HG03520 (cell line): ENCODE data around the gene BACH2.
"Not testable (repeated sequence)": the region's sequence is repeated elsewhere in the genome, so short reads cannot be mapped to it uniquely, and the experiment has no call there.

Experiments used
- ATAC-seq: cut with Tn5 transposase; IDR thresholded peaks from one replicate; pipeline ENCODE4 v1.9.1; 2021; ENCODE audit warnings: mild to moderate bottlenecking, moderate library complexity; ENCODE audit not compliant: unreplicated experiment

The BACH2 gene

DNA sequence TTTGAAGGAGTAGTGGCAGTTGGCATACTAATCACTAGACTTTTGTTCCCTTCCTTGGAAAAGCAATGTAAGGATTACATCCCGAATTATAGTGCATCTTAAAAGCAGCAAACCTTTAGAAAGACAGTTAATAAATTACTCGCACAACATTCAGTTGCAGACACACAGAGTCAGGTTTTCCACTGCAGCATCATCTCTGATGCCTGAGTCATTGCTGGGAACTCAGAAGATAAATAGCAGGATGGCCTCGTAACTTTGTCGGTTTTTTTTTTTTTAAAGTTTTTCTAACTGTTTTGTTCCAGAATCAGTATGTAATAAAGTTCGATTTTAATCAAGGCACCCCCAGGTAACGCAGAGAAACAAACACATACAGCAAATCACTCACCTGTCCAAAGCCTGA, 368.0 kb downstream of the BACH2 start:
- ATAC-seq = no peak

DNA sequence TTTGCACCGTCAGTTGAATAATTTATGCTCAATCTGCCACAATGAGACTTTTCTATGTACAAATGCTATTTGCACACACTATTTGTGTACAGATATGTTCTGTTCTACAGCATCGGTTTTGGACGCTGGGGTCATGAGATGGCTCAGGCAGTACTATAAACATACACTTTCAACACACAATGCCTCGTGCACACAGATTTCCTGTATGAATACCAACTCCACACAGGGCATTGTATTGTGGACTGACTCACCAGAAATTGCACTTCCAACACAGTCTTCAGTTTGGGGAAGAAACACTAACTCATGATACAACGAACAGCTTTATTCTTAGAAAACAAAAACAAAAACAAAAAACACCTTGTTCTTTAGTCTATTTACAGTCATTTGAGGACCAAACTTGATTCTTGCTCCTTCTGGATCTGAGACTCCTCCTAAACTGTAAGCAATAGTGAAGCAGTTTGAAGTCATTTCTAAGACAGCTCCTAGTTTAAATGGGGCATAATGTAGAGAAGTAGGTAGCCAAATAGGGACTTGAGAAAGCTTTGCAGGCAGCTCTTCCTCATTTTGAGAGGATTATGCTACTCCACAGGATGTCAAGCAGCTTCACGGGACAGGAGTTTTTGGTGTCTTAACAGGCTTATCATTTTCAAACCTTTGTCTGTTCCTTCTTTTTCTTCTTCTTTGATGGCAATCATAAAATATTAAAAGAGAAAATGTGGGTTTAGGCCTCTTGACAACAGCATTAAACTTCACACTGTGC, 368.7 kb downstream of the BACH2 start:
- no peak for ATAC-seq

DNA sequence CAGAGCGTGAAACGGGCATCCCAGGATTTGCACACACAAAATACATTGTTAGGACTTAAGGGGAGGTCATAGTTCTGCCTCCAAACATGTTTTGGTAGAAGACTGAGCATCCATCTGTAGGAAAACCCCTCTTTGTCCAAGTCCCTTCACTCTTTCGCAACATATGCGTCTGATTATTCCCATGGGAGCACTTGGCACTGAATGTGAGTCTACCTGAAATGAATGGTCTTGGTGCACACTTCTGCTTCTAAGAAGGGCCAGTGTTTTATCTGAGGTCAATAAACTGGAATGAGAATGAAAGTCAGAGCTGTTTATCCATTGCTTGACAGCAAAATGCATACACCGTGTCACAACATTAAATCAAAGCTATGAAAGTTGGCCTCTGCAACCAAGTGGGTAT, 369.4 kb downstream of the BACH2 start:
- ATAC-seq = no peak

DNA sequence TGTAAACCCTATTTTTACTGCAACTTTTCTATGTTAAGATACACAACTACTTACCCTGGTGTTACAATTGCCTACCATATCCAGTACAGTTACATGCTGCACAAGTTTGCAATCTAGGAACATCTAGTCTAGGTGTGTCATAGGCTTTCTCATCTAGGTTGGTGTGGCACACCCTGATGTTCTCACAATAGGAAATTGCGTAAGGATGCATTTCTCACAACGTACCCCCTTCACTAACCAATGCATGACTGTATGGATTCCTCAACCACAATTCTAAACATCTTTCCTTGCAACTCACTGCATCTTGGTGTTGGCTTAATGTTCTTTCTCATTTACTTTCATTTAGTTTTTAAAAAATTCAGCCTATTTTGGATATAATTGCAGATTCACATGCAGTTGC, 370.8 kb downstream of the BACH2 start:
- no peak for ATAC-seq

DNA sequence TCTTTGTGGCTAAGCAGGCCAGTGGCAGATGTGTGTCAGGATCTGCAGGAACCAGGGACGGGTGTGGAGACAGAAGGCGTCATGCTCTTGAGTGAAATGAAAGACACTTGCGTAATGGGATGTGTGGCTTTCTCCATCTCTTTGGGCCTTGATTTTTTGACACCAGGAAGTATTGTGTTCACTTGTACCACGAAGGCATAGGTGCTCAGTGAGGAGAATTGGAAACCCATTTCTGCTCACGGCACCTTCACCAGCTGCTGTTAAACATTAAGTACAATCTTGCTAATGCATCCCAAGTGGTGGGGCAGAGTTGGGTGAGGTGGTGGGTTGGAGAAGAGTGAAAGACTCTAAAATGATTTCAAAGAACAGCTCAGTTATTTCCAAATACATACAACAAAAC, 372.4 kb downstream of the BACH2 start:
- ATAC-seq = no peak

DNA sequence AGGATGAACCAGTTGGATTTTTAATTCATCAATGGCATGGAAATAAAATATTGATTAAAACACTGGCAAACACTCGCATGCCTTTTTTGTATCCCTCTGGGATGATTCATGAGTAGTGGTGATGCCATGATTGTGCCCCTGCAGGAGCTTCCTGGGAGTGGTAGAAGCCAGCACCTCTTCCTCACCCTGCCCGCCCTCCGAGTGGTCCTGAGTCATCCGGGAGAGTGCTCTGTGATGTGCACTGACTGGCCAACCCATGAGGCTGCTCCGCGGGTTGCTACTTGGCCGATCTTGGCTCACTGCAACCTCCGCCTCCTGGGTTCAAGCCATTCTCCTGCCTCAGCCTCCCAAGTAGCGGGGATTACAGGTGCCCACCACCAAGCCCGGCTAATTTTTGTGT, 375.0 kb downstream of the BACH2 start:
- no peak for ATAC-seq

DNA sequence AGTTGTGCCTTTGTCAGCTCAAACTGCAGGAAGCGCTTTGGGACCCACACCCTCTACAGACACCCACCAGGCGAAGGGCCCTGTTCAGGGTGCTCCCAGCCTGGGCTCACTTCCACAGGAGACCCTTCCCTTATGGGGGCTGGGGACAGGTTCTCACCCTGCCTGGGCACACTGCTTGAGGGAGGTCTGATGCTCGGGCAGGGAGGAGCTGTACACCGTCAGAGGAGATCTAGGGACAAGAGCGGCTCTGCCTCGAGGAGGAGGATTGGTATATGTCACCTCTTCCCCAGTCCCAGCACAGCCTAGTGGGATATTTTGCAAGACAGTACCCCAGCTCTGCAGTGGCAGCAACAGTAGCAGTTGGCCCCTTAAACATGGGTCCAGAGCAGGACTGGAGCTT, 375.4 kb downstream of the BACH2 start:
- ATAC-seq = no peak

DNA sequence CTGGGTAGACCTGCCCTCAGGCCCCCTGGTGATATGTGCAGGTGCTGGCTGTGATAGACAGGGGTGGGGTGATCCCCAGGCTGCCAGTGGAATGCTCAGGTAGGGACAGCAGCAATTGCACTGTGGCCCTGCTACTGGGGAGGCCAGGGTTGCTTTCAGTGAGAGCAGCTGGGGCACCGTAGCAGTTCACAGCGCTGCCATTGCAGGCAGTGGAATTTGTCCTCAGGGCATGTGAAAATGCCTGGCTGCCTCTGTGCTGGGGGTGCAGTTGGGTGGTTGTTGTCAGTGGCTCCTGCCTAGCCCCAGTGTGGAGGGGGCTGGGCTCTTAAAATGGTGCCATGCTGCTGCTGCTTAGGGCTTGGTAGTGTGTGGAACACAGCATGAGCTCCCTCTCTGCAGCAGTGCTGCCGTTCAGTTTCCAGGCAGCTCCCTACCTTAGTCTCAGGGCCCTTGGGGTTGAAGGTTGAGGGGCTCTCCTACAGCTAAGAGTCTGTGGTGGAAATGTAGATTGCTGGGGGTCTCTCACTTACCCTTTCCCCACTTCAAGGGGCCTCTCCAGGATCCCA, 378.8 kb downstream of the BACH2 start:
- ATAC-seq = no peak

DNA sequence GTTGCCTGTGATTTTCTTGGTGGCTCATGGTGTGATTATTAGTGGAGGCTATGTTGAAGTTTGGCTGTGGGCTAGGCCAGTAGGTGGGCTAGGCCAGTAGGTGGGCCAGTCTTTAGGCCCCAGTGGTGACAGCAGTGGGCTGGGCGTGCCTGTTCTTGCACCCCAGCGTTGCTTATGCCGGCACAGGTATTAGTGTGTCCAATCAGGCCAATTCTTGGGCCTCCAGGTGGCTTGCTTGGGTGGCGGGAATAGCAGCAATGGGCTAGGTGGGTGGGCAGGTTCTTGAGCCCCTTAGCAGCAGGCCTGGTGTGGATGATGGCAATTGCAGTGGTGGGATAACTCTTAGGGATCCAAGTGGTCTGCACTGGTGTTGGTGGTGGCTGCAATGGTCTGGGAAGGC, 379.4 kb downstream of the BACH2 start:
- no peak for ATAC-seq

DNA sequence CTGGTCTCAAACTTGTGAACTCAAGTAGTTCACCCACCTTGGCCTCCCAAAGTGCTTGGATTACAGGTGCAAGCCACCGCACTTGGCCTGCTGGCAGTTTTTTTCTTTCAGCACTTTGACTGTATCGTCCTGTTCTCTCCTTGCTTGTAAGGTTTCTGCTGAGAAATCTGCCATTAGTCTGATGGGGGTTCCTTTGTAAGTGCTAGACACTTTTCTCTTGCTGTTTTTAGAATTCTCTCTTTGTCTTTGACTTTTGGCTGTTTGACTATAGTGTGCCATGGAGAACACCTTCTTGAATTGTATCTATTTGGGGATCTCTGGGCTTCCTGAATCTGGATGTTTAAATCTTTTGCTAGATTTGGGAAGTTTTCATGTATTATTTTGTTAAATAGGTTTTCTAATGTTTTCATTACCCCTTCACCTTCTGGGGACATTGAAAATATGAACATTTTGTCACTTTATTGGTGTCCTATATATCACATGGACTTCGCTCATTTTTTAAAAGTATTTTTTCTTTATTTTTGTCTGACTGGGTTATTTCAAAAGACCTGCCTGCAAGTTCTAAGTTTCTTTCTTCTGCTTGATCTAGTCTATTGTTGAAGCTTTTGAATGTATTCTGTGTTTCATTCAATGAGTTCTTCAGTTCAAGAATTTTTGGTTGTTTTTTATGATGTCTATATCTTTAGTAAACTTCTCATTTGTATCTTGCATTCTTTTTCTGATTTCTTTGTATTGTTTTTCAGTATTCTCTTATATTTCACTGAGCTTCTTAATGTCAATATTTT, 380.3 kb downstream of the BACH2 start:
- ATAC-seq = no peak

DNA sequence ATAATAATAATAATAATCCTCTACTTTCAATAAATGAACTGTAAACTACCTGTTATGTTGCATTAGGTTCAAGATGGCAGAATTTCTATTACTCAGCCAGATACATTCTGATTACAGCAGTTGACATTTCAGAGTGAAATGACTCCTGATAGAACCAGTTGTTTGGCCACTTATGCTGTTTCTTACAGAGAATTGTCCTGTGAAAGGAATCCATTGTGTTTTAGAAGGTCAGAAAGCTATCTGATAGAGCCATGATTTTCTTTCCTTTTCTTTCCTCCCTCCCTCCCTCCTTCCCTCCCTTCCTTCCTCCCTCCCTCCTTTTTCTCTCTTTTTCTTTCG, 385.8 kb downstream of the BACH2 start:
- ATAC-seq = no peak

DNA sequence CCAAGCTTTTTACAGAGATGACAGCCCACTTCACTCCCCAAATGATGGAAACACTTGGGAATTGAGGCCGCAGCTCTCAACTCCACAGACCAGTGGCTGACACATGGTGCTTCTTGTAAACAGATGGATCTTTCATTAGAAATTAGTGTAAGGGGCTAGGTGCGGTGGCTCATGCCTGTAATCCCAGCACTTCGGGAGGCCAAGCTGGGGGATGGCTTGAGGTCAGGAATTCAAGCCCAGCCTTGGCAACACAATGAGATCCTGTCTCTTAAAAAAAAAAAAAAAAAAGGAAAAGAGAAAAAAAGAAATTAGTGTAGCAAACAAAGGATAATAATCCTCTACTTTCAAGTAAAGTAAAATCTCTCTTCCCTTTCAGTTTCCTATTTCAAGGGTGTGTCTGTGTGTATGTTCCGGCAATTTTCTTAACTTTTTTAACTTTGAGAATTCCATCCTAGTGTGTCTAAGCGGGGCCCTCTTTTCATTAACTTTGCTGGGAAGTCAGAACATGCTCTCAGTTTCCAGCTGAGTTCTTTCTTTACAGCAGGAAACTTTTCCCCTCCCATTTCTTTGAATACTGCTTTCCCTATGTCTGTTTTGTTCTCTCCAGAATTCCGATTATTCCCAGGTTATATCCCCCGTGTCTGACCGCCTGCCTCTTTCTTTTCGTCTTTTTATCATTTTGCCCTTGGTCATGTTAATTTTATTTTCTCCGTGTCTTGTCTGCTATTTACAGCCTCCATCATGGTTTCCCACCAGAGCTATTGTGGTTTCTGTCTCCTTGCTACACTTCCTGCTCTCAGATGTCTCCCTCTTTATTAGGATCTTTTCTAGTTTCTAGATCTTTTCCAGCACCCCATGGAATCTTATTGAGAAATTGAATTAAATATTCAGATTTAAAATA, 386.4 kb downstream of the BACH2 start:
- not testable (repeated sequence) for ATAC-seq

DNA sequence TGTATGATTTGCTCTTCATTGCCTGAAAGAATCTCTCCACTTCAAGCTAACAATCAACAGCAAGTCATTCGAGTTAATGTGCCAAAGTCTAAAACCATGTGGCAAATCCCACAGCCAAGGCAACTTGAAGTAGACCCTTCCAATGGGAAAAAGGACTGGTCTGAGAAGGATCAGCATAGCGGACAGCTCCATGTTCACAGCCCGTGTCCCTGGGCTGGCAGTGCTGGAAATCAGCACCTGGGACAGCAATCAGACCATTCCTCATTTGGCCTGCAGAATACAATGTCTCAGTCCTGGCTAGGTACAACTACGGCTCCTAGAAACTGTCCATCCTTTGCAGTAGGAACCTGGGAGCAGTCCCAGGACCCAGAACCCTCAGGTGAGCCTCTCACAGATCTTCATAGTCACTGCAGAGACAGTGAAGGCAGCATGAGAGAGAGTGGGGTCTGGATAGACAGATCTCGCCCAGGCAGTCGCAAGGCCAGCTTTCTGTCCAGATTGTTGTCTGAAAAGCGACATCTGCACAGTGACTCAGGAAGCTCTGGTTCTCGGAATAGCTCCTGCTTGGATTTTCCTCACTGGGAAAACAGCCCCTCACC, 401.3 kb downstream of the BACH2 start:
- no peak for ATAC-seq

DNA sequence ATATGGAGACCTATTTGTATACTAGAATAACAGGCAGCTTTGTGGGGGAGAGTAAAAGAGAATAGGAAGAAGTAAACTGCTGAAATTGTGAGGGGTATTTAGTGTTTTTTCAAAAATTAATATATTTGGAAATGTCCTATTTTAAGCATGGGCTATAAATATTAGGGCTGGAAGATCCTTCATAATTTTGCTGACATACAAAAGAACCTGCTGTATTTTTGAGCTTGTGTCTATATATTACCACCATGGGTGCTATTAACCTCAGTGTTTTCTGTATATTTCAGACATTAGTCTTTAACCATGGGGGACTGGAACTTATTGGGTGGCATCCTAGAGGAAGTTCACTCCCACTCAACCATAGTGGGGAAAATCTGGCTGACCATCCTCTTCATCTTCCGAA, 402.5 kb downstream of the BACH2 start, which contains the start of gene GJA10:
TSS of gene GJA10 (plus strand) at position 301 of the 400 bp plus-strand sequence. CDS start at position 301, 0 bp downstream.
- ATAC-seq = no peak

DNA sequence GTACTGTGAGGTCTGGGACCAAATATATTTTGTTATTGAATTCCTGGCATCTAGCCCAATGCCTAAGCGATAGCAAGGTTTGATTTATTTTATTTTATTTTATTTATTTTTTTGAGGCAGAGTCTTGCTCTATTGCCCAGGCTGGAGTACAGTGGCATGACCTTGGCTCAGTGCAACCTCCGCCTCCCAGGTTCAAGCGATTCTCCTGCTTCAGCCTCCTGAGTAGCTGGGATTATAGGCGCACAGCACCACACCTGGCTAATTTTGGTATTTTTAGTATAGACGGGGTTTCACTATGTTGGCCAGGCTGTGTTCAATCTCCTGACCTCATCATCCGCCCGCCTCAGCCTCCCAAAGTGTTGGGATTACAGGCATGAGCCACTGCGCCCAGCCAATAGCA, 404.1 kb downstream of the BACH2 start:
- ATAC-seq = not testable (repeated sequence)

DNA sequence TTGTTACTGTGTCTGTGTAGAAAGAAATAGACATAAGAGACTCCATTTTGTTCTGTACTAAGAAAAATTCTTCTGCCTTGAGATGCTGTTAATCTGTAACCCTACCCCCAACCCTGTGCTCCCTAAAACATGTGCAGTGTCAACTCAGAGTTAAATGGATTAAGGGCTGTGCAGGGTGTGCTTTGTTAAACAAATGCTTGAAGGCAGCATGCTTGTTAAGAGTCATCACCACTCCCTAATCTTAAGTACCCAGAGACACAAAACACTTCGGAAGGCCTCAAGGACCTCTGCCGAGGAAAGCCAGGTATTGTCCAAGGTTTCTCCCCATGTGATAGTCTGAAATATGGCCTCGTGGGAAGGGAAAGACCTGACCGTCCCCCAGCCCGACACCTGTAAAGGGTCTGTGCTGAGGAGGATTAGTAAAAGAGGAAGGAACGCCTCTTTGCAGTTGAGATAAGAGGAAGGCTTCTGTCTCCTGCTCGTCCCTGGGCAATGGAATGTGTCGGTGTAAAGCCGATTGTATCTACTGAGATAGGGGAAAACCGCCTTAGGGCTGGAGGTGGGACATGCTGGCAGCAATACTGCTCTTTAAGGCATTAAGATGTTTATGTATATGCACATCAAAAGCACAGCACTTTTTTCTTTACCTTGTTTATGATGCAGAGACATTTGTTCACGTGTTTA, 405.7 kb downstream of the BACH2 start:
- ATAC-seq = not testable (repeated sequence)

DNA sequence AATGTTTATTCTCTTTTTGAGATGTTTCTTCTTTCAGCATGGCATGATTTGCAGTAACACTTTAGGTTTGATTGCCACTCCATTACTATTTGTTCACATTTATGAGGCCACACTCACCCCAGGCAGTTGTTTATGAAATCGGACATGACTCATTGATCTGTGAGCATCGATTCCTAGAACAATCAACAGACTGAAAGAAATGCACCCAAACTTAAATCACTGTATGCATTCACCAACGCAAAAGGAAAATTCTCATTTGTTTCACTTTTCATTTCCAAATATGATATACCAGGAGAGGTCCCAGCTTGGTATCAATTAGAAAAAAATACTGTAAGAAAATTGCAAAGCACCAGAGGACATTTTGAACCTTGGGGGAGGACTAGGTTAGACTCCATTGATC, 407.8 kb downstream of the BACH2 start:
- no peak for ATAC-seq

DNA sequence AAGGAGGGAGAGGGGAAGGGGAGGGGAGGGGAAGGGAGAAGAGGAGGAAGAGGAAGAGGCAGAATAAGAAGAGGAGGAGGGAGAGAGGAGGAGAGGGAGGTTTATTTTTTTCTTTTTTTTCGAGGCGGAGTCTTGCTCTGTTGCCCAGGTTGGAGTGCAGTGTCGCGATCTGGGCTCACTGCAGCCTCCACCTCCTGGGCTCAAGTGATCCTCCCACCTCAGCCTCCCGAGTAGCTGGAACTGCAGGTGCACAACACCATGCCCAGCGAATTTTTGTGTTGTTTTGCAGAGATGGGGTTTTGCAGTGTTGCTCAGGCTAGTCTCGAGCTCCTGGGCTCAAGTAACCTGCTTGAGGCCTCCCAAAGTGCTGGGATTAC, 408.5 kb downstream of the BACH2 start:
- ATAC-seq = no peak

DNA sequence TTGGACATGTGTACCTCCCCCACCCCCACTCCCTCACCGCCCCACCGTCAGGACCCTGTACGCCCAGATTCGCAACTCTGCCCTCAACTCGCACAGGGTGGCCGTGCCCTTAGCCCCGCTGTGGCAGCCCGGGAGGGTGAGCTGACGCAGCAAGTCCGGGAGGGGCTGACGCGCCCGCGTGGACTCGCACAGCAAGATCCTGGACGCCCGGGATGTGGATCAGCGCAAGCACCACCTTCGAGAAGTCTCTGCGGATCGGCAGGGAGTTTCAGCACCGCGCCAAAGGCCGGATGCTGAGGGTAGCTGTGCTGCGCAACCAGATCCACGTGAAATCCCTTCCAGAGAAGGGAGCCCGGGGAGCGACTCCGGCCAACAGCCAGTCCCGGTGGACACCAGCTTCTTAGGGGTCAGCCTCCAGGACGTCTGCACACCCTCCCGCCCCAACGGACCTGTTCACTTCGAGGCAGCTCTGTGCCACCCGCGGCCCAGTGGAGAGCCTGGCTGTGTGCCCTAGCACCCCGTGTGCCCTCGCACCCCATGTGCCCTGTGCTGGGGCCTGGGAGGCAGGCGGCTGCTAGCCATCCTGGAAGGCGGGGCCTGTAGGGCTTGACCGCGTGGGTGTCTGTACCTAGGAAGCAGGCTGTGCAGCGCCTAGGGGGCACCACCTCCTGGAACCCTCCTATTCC, 409.0 kb downstream of the BACH2 start:
- ATAC-seq = no peak
